Esophagus muscularis mucosa (tissue), 4 donors: ENCODE measurements around the gene GRID2.

ENCODE experiments used
- EP300 ChIP-seq: sonication (generic); formaldehyde crosslinking; IDR thresholded peaks from one replicate; pipeline ENCODE4 v1.6.1; 2017; ENCODE audit warnings: antibody characterized with exemption
- POLR2A ChIP-seq: fragments of 450-650 bp; IDR thresholded peaks from one replicate; pipeline ENCODE4 v1.6.1; 2017; ENCODE audit warnings: antibody characterized with exemption, moderate library complexity, mild to moderate bottlenecking, low read depth
- POLR2AphosphoS5 ChIP-seq, 2 donors: sonication (generic); formaldehyde crosslinking; IDR thresholded peaks; one replicate each; pipeline ENCODE4 v1.6.1; 2017; ENCODE audit warnings: antibody characterized with exemption in 2 of 2
- TF ChIP-seq, protein P1 (sequence below), 3 experiments: fragments of 200-600 bp in 2 of 3; fragments of 450-650 bp in 1 of 3; sonication (generic) in 2 of 3; IDR thresholded peaks; one replicate each; pipeline ENCODE4 v1.5.1; 2017 to 2019; ENCODE audit warnings: antibody characterized with exemption in 3 of 3, mild to moderate bottlenecking in 2 of 3, moderate library complexity in 1 of 3

DNA sequence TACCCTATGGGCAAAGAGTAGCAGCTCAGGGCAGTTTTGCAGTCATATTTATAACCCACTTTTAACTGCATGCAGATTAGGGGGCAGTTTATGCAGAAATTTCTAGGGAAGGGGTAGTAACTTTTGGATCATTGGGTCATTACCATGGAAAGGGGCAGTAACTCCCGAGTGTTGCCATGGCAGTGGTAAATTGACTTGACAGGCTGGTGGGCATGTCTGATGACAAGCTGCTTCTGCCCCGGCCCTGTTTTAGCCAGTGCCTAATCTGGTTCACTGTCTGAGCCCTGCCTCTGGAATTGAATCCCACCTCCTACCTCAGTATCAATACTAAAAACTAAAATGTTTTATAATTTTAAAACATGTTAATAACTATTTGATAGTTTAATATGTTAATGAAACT is 1162.7 kb downstream of the GRID2 start:
- TF ChIP-seq, protein P1, sequence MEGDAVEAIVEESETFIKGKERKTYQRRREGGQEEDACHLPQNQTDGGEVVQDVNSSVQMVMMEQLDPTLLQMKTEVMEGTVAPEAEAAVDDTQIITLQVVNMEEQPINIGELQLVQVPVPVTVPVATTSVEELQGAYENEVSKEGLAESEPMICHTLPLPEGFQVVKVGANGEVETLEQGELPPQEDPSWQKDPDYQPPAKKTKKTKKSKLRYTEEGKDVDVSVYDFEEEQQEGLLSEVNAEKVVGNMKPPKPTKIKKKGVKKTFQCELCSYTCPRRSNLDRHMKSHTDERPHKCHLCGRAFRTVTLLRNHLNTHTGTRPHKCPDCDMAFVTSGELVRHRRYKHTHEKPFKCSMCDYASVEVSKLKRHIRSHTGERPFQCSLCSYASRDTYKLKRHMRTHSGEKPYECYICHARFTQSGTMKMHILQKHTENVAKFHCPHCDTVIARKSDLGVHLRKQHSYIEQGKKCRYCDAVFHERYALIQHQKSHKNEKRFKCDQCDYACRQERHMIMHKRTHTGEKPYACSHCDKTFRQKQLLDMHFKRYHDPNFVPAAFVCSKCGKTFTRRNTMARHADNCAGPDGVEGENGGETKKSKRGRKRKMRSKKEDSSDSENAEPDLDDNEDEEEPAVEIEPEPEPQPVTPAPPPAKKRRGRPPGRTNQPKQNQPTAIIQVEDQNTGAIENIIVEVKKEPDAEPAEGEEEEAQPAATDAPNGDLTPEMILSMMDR (IDR thresholded peaks at IDR 0.05), result no peak
- TF ChIP-seq POLR2AphosphoS5 (IDR thresholded peaks at IDR 0.05) (no peak), POLR2A (no peak), EP300 (no peak)
